ENCODE results near the gene IREB2. TPM values are rescaled to one million over a fixed set of nuclear protein-coding genes. Genes with fewer than 3 reads are reported as not detected.
A peak's percentile ranks its signal among the peaks of the same experiment; 100 is the strongest.

IREB2 gene
- total and polyA plus RNA-seq, 2 donors: 16.4 to 87.5 TPM

GRCh38 chr15:78540871-78541743, 103.1 kb downstream of the IREB2 start:
- peaks cover 2% of the 10 kb centered on the region for H3K4me1 ChIP-seq (ENCODE audit: insufficient read depth)
- peaks cover 3% of the 10 kb centered on the region for H3K36me3 ChIP-seq (ENCODE audit: insufficient read depth)
- peak overlapping the region; percentile 96 for H3K27ac ChIP-seq (ENCODE audit: low read depth)
- 6% methylated on average over 17 of the region's 17 CpGs for whole genome bisulfite sequencing
- no peak for DNase-seq (ENCODE audit: extremely low spot score)
- peak overlapping the region; percentile 65 for H3K4me3 ChIP-seq (ENCODE audit: low read depth, low read length)

- no peak overlapping the region for H3K27ac ChIP-seq (ENCODE audit: low read depth)
- 26% methylated on average over 1 of the region's 1 CpG for WGBS
Observed at GRCh38 chr15:78541744-78542034, 103.7 kb downstream of the IREB2 start.

GRCh38 chr15:78542647-78543046, 104.6 kb downstream of the IREB2 start:
- Histone ChIP-seq H3K36me3 (ENCODE audit: insufficient read depth) (peaks cover 4% of the 10 kb centered on the region), H3K4me3 (ENCODE audit: low read depth, low read length) (no peak overlapping the region), H3K27ac (ENCODE audit: low read depth) (no peak overlapping the region), H3K4me1 (ENCODE audit: insufficient read depth) (peaks cover 2% of the 10 kb centered on the region)
- WGBS: 93% methylated on average over 3 of the region's 3 CpGs
- DNase-seq (ENCODE audit: extremely low spot score): no peak

More at GRCh38 chr15:78541744-78542034, 103.7 kb downstream of the IREB2 start:
- peaks cover 2% of the 10 kb centered on the region for H3K4me1 ChIP-seq (ENCODE audit: insufficient read depth)
- H3K4me3 ChIP-seq (ENCODE audit: low read depth, low read length): peak overlapping the region; percentile 65
- H3K36me3 ChIP-seq (ENCODE audit: insufficient read depth): peaks cover 4% of the 10 kb centered on the region
- no peak for DNase-seq (ENCODE audit: extremely low spot score)

- Histone ChIP-seq H3K4me3 (ENCODE audit: low read depth, low read length) (no peak overlapping the region), H3K4me1 (ENCODE audit: insufficient read depth) (no peaks in the 10 kb centered on the region), H3K36me3 (ENCODE audit: insufficient read depth) (peaks cover 7% of the 10 kb centered on the region), H3K27ac (ENCODE audit: low read depth) (no peak overlapping the region)
- DNase-seq (ENCODE audit: extremely low spot score): no peak
- WGBS: 70% methylated on average over 6 of the region's 6 CpGs
Observed at GRCh38 chr15:78550194-78550593, 112.2 kb downstream of the IREB2 start.

GRCh38 chr15:78550815-78551214, 112.8 kb downstream of the IREB2 start:
- DNase-seq (ENCODE audit: extremely low spot score): no peak
- peaks cover 7% of the 10 kb centered on the region for H3K36me3 ChIP-seq (ENCODE audit: insufficient read depth)
- H3K4me3 ChIP-seq (ENCODE audit: low read depth, low read length): no peak overlapping the region
- H3K27ac ChIP-seq (ENCODE audit: low read depth): no peak overlapping the region
- no peaks in the 10 kb centered on the region for H3K4me1 ChIP-seq (ENCODE audit: insufficient read depth)
- 67% methylated on average over 3 of the region's 3 CpGs for WGBS

Other genes with a start within 250 kb of the IREB2 start
- 1.1 TPM for gene ACSBG1, start 203.7 kb upstream of the IREB2 start, total RNA-seq
- 0.25 TPM for gene ACSBG1, start 203.7 kb upstream of the IREB2 start, polyA plus RNA-seq
- gene DNAJA4, start 173.7 kb upstream of the IREB2 start, total RNA-seq: 23.4 TPM
- gene DNAJA4, start 173.7 kb upstream of the IREB2 start, polyA plus RNA-seq: 18.5 TPM
- 66.2 TPM for gene SKIC8, start 138.6 kb upstream of the IREB2 start, total RNA-seq
- 47.4 TPM for gene SKIC8, start 138.6 kb upstream of the IREB2 start, polyA plus RNA-seq
- 5.9 TPM for gene CRABP1, start 97.9 kb upstream of the IREB2 start, total RNA-seq
- gene CRABP1, start 97.9 kb upstream of the IREB2 start, polyA plus RNA-seq: 0.20 TPM
- gene HYKK, start 69.4 kb downstream of the IREB2 start, total RNA-seq: 7.1 TPM
- gene HYKK, start 69.4 kb downstream of the IREB2 start, polyA plus RNA-seq: 4.8 TPM
- 194 TPM for gene PSMA4, start 102.2 kb downstream of the IREB2 start, total RNA-seq
- 183 TPM for gene PSMA4, start 102.2 kb downstream of the IREB2 start, polyA plus RNA-seq
- gene CHRNA5, start 127.3 kb downstream of the IREB2 start, total RNA-seq: 3.3 TPM
- gene CHRNA5, start 127.3 kb downstream of the IREB2 start, polyA plus RNA-seq: 2.6 TPM
- gene CHRNA3, start 182.8 kb downstream of the IREB2 start, total RNA-seq: 4.7 TPM
- 2.6 TPM for gene CHRNA3, start 182.8 kb downstream of the IREB2 start, polyA plus RNA-seq
- gene CHRNB4, start 203.0 kb downstream of the IREB2 start, total RNA-seq: 0.53 TPM
- 0.60 TPM for gene CHRNB4, start 203.0 kb downstream of the IREB2 start, polyA plus RNA-seq